ENCODE measurements around the gene DLX2.
"Not testable (repeated sequence)": the region's sequence is repeated elsewhere in the genome, so short reads cannot be mapped to it uniquely, and the experiment has no call there.

DLX2 gene

GRCh38 chr2:172102391-172103359 lies at the start of gene DLX2:
Gene DLX2 (minus strand): TSS chr2:172102900. CDS start chr2:172102538, 362 bp downstream.
- peak; percentile 96 to 98 for DNase-seq

- no peak for DNase-seq
Observed at GRCh38 chr2:172147944-172148650, 45.4 kb upstream of the DLX2 start.

- no peak for DNase-seq
Observed at GRCh38 chr2:172143817-172144216, 41.1 kb upstream of the DLX2 start.

GRCh38 chr2:172138727-172139126 lies 36.0 kb upstream of the DLX2 start:
- DNase-seq = not testable (repeated sequence)

- no peak for DNase-seq
Observed at GRCh38 chr2:172137943-172138342, 35.2 kb upstream of the DLX2 start.

- DNase-seq = no peak
Observed at GRCh38 chr2:172137109-172137508, 34.4 kb upstream of the DLX2 start.

- no peak for DNase-seq
Observed at GRCh38 chr2:172135446-172135845, 32.7 kb upstream of the DLX2 start.

GRCh38 chr2:172134270-172134669 lies 31.6 kb upstream of the DLX2 start:
- no peak for DNase-seq

GRCh38 chr2:172131713-172132555 lies 29.2 kb upstream of the DLX2 start:
- DNase-seq = no peak

- no peak for DNase-seq
Observed at GRCh38 chr2:172129404-172129803, 26.7 kb upstream of the DLX2 start.

GRCh38 chr2:172128484-172128883 lies 25.8 kb upstream of the DLX2 start:
- no peak for DNase-seq

GRCh38 chr2:172120118-172120517 lies 17.4 kb upstream of the DLX2 start:
- no peak for DNase-seq

GRCh38 chr2:172119089-172119488 lies 16.4 kb upstream of the DLX2 start:
- DNase-seq = no peak

GRCh38 chr2:172116107-172116506 lies 13.4 kb upstream of the DLX2 start:
- DNase-seq = no peak

- DNase-seq = no peak
Observed at GRCh38 chr2:172114579-172114978, 11.9 kb upstream of the DLX2 start.

GRCh38 chr2:172114176-172114575 lies 11.5 kb upstream of the DLX2 start:
- not testable (repeated sequence) for DNase-seq

GRCh38 chr2:172113617-172114016 lies 10.9 kb upstream of the DLX2 start:
- peak; percentile 9 to 40 for DNase-seq

GRCh38 chr2:172109988-172110811 lies 7.5 kb upstream of the DLX2 start:
- DNase-seq = no peak

- no peak for DNase-seq
Observed at GRCh38 chr2:172109256-172109987, 6.7 kb upstream of the DLX2 start.

- no peak for DNase-seq
Observed at GRCh38 chr2:172108587-172108930, 5.9 kb upstream of the DLX2 start.

Measured in NCI-H2081 (cell line).